Keratinocyte (primary cell): ENCODE results near the gene POGLUT3. TPM values are rescaled to one million over a fixed set of nuclear protein-coding genes. Genes with fewer than 3 reads are reported as not detected.
A peak's percentile ranks its signal among the peaks of the same experiment; 100 is the strongest.

Source experiments
- DNase-seq: peaks from one replicate; pipeline ENCODE4 v3.0.0-alpha.2; 2011; ENCODE audit warnings: low read depth, missing footprints, low spot score
- FAIRE-seq: peaks from 2 replicates; lab custom pipeline; 2011; peaks lifted over from hg19 to GRCh38; lab: Jason Lieb, UNC
- H2AFZ ChIP-seq: 2 replicates; pipeline ENCODE4 v1.6.0; 2012; ENCODE audit warnings: low read length, control low read depth, inconsistent platforms; ENCODE audit not compliant: control insufficient read depth
- H3K27ac ChIP-seq: 2 replicates; pipeline ENCODE4 v1.5.1; 2011; ENCODE audit warnings: low read length; ENCODE audit not compliant: control insufficient read depth, insufficient read depth
- H3K27me3 ChIP-seq: 3 replicates; pipeline ENCODE4 v1.6.0; 2011; ENCODE audit warnings: low read length; ENCODE audit not compliant: control insufficient read depth, insufficient read depth; ENCODE audit errors: extremely low read depth
- H3K36me3 ChIP-seq, 2 experiments: 2 replicates in 1 of 2; 3 replicates in 1 of 2; pipeline ENCODE4 v1.5.1; 2011; ENCODE audit warnings: low read length in 2 of 2, mild to moderate bottlenecking in 1 of 2; ENCODE audit not compliant: control insufficient read depth in 2 of 2, insufficient read depth in 2 of 2; ENCODE audit errors: extremely low read depth in 1 of 2
- H3K4me1 ChIP-seq: 3 replicates; pipeline ENCODE4 v1.5.1; 2011; ENCODE audit warnings: low read length; ENCODE audit not compliant: control insufficient read depth, insufficient read depth; ENCODE audit errors: extremely low read depth
- H3K4me2 ChIP-seq: 3 replicates; pipeline ENCODE4 v1.6.0; 2011; ENCODE audit warnings: low read depth, low read length; ENCODE audit not compliant: control insufficient read depth, insufficient read depth; ENCODE audit errors: extremely low read depth
- H3K4me3 ChIP-seq, 3 experiments: fragments of 200-600 bp in 1 of 3; sonication (generic) in 1 of 3; 2 replicates in 2 of 3; 3 replicates in 1 of 3; pipeline ENCODE4 v1.5.1; 2011 to 2016; ENCODE audit warnings: low read length in 3 of 3, mild to moderate bottlenecking in 3 of 3, control low read depth in 2 of 3, inconsistent platforms in 1 of 3, low read depth in 1 of 3, mixed read lengths in 1 of 3, mixed run types in 1 of 3, moderate library complexity in 1 of 3; ENCODE audit not compliant: control insufficient read depth in 2 of 3, insufficient read depth in 2 of 3; ENCODE audit errors: extremely low read depth in 1 of 3
- H3K79me2 ChIP-seq: 2 replicates; pipeline ENCODE4 v1.6.0; 2012; ENCODE audit warnings: low read length; ENCODE audit not compliant: control insufficient read depth, insufficient read depth
- H3K9ac ChIP-seq: 3 replicates; pipeline ENCODE4 v1.6.0; 2011; ENCODE audit warnings: low read length; ENCODE audit not compliant: control insufficient read depth, insufficient read depth; ENCODE audit errors: extremely low read depth
- H3K9me1 ChIP-seq: 3 replicates; pipeline ENCODE4 v1.6.0; 2011; ENCODE audit warnings: low read length; ENCODE audit not compliant: control insufficient read depth, insufficient read depth; ENCODE audit errors: extremely low read depth
- H3K9me3 ChIP-seq: 2 replicates; pipeline ENCODE4 v1.5.1; 2012; ENCODE audit warnings: low read depth, low read length; ENCODE audit not compliant: control insufficient read depth
- H4K20me1 ChIP-seq: 3 replicates; pipeline ENCODE4 v1.6.0; 2011; ENCODE audit warnings: low read length; ENCODE audit not compliant: control insufficient read depth, insufficient read depth; ENCODE audit errors: extremely low read depth
- EZH2 ChIP-seq: IDR thresholded peaks from one replicate; pipeline ENCODE4 v1.6.1; 2012; ENCODE audit warnings: inconsistent platforms, mild to moderate bottlenecking, low read length, moderate library complexity
- dilution Hi-C: fragments of 300-500 bp; cut with MboI; formaldehyde crosslinking; loops from one replicate; pipeline ENCODE4 v1.7.0; 2020; ENCODE audit warnings: low sequenced_read_pairs; ENCODE audit not compliant: extremely low pct_ligation_motif_present
- polyA plus RNA-seq, 5 experiments: library from polyadenylated mRNA; depleted of rRNA in 3 of 5; stranded (reverse) in 3 of 5; stranded (forward) in 1 of 5; unstranded in 1 of 5; fragments of >200 nt; gene quantifications; 1 replicate in 1 of 5; 2 replicates in 3 of 5; 3 replicates in 1 of 5; pipeline versions ENCODE4 v1.2.1 to v1.2.3, GENCODE V29; 2011 to 2012; ENCODE audit warnings: missing spikeins in 2 of 5, low read depth in 1 of 5, low replicate concordance in 1 of 5
- TF ChIP-seq, protein P1 (sequence below), 3 experiments: IDR thresholded peaks in 1 of 3; conservative IDR thresholded peaks in 1 of 3; optimal IDR thresholded peaks in 1 of 3; 2 replicates in 2 of 3; 3 replicates in 1 of 3; pipeline versions ENCODE3 to v1.5.1; 2011; ENCODE audit warnings: low read length in 3 of 3, mild to moderate bottlenecking in 3 of 3, moderate library complexity in 2 of 3, control low read depth in 1 of 3, inconsistent platforms in 1 of 3; ENCODE audit not compliant: insufficient read depth in 2 of 3; ENCODE audit errors: extremely low read depth in 1 of 3

Gene POGLUT3
- polyA plus RNA-seq, 1 donor (not counting 4 experiments of a cell fraction or from before 2014, with no cell fraction given): 2.5 TPM

DNA sequence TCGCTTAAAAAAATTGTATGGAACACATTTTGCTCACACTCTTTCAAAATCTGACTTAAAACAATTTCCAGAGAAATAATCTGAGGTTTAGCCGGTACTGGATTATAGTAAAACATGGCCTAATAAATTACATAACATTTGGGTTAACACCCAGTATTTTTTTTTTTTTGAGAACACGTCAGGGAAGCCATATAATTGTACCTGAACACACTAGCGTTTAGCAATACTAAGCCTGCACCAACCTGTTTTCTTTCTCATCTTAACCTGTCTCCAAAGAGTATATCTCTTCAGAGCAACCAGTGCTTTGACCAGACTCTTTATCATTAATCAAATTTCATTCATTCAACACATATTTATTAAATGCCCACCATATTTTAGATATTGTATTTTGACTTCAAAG is 2.0 kb upstream of the POGLUT3 start:
- dilution Hi-C loops: no loop called here
- DNase-seq: no peak

DNA sequence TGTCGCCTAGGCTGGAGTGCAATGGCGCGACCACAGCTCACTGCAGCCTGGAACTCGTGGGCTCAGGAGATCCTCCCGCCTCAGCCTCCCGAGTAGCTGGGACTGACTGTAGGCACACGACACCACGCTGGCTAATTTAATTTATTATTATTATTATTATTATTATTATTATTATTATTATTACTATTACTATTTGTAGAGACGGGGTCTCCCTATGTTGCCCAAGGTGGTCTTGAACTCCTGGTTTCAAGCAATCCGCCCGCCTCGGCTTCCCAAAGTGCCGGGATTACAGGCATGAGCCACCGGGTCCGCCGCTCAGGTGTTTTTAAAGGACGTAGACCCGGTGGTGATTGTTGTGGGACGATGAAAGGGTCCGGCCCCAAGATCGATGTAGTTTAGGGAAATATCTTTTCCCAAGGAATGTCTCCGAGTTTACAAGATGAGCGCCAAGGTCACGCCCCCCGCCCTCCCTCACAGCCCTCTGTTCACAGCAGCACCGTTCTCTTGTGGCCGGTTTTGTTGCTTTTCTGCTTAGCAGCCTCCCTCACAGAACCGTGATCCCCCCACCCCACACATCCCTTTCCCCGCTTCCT is 728 bp upstream of the POGLUT3 start:
- dilution Hi-C loops: no loop called here
- no peak for FAIRE-seq

More for the DNA sequence above, 2.0 kb upstream of the POGLUT3 start:
- Histone ChIP-seq H3K9ac (no peak overlapping the region), H3K36me3 (no peaks in the 10 kb centered on the region), H3K79me2 (no peaks in the 10 kb centered on the region), H3K4me1 (peaks cover 22% of the 10 kb centered on the region), H2AFZ (no peak overlapping the region), H3K27ac (peak overlapping the region; percentile 2), H3K9me3 (no peaks in the 10 kb centered on the region), H4K20me1 (no peaks in the 10 kb centered on the region), H3K27me3 (no peaks in the 10 kb centered on the region), H3K4me3 (no peak overlapping the region), H3K9me1 (no peaks in the 10 kb centered on the region), H3K4me2 (no peak overlapping the region)
- FAIRE-seq: no peak
- no peak for TF ChIP-seq EZH2
- TF ChIP-seq, protein P1, sequence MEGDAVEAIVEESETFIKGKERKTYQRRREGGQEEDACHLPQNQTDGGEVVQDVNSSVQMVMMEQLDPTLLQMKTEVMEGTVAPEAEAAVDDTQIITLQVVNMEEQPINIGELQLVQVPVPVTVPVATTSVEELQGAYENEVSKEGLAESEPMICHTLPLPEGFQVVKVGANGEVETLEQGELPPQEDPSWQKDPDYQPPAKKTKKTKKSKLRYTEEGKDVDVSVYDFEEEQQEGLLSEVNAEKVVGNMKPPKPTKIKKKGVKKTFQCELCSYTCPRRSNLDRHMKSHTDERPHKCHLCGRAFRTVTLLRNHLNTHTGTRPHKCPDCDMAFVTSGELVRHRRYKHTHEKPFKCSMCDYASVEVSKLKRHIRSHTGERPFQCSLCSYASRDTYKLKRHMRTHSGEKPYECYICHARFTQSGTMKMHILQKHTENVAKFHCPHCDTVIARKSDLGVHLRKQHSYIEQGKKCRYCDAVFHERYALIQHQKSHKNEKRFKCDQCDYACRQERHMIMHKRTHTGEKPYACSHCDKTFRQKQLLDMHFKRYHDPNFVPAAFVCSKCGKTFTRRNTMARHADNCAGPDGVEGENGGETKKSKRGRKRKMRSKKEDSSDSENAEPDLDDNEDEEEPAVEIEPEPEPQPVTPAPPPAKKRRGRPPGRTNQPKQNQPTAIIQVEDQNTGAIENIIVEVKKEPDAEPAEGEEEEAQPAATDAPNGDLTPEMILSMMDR (optimal IDR thresholded peaks at IDR 0.05 in 1 of 3, IDR thresholded peaks at IDR 0.05 in 1 of 3, conservative IDR thresholded peaks at IDR 0.05 in 1 of 3; ENCODE audit: extremely low read depth in 1 of 3, insufficient read depth in 2 of 3, low read length in 3 of 3): no peak

More for the DNA sequence above, 728 bp upstream of the POGLUT3 start:
- H3K4me3 ChIP-seq: peak overlapping the region in 1 of 3 experiments; percentile 73
- H3K27ac ChIP-seq: no peak overlapping the region
- no peaks in the 10 kb centered on the region for H4K20me1 ChIP-seq
- no peak for TF ChIP-seq EZH2
- TF ChIP-seq, protein P1 (optimal IDR thresholded peaks at IDR 0.05 in 1 of 3, IDR thresholded peaks at IDR 0.05 in 1 of 3, conservative IDR thresholded peaks at IDR 0.05 in 1 of 3; ENCODE audit: extremely low read depth in 1 of 3, insufficient read depth in 2 of 3, low read length in 3 of 3): no peak
- H3K4me2 ChIP-seq: no peak overlapping the region
- no peaks in the 10 kb centered on the region for H3K9me1 ChIP-seq
- DNase-seq: no peak
- H3K9me3 ChIP-seq: no peaks in the 10 kb centered on the region
- peaks cover 22% of the 10 kb centered on the region for H3K4me1 ChIP-seq
- no peaks in the 10 kb centered on the region for H3K79me2 ChIP-seq
- no peak overlapping the region for H3K9ac ChIP-seq
- no peaks in the 10 kb centered on the region for H3K27me3 ChIP-seq
- peak overlapping the region; percentile 82 for H2AFZ ChIP-seq
- no peaks in the 10 kb centered on the region for H3K36me3 ChIP-seq
